K562 (cell line): ENCODE results near the gene CDKL5. TPM values are rescaled to one million over a fixed set of nuclear protein-coding genes. Genes with fewer than 3 reads are reported as not detected.
A peak's percentile ranks its signal among the peaks of the same experiment; 100 is the strongest.

ENCODE experiments used
- ARID2 ChIP-seq: fragments of 450-650 bp; IDR thresholded peaks from 2 replicates; pipeline ENCODE4 v1.6.1; 2017; ENCODE audit warnings: antibody characterized with exemption, mild to moderate bottlenecking
- CHD2 ChIP-seq: IDR thresholded peaks from 2 replicates; pipeline ENCODE4 v1.6.1; 2011; ENCODE audit warnings: low read depth, low read length
- CREB1 ChIP-seq, 2 experiments: sonication (generic) in 1 of 2; formaldehyde crosslinking in 1 of 2; IDR thresholded peaks; 2 replicates each; pipeline versions ENCODE4 v1.6.1 to v1.8.0; 2012 to 2022; ENCODE audit warnings: inconsistent platforms in 1 of 2, mild to moderate bottlenecking in 1 of 2, missing genetic modification reagents in 1 of 2, moderate library complexity in 1 of 2
- FOS ChIP-seq: IDR thresholded peaks from 3 replicates; pipeline ENCODE4 v1.6.1; 2011; ENCODE audit not compliant: insufficient read length; ENCODE audit errors: extremely low read depth
- GATAD2A ChIP-seq: fragments of 450-650 bp; IDR thresholded peaks from 2 replicates; pipeline ENCODE4 v1.6.1; 2017
- MAFF ChIP-seq: IDR thresholded peaks from 2 replicates; pipeline ENCODE4 v1.6.1; 2012; ENCODE audit warnings: low read length, improper control_type of control experiment
- MIER1 ChIP-seq: fragments of 450-650 bp; IDR thresholded peaks from 2 replicates; pipeline ENCODE4 v1.6.1; 2016; ENCODE audit warnings: antibody characterized with exemption, mild to moderate bottlenecking, low read depth
- MTA1 ChIP-seq: fragments of 450-650 bp; IDR thresholded peaks from 2 replicates; pipeline ENCODE4 v1.6.1; 2017; ENCODE audit warnings: borderline replicate concordance
- NBN ChIP-seq: fragments of 450-650 bp; IDR thresholded peaks from 2 replicates; pipeline ENCODE4 v1.6.1; 2016; ENCODE audit warnings: low read depth, mild to moderate bottlenecking
- PHF8 ChIP-seq: fragments of 200-600 bp; sonication (generic); IDR thresholded peaks from 2 replicates; pipeline ENCODE4 v1.6.1; 2012; ENCODE audit warnings: mixed run types, mild to moderate bottlenecking, inconsistent platforms, low read length, moderate library complexity, borderline replicate concordance
- POLR2AphosphoS2 ChIP-seq: IDR thresholded peaks from 2 replicates; pipeline ENCODE4 v1.6.1; 2012; ENCODE audit warnings: low read length, improper control_type of control experiment
- PRPF4 ChIP-seq: fragments of 200-400 bp; formaldehyde crosslinking; IDR thresholded peaks from one replicate; pipeline ENCODE4 v1.6.1; 2017; ENCODE audit warnings: low read length, low read depth, mild to moderate bottlenecking; ENCODE audit not compliant: insufficient read depth, poor library complexity, severe bottlenecking
- RCOR1 ChIP-seq, 2 experiments: IDR thresholded peaks; 2 replicates each; pipeline ENCODE4 v1.6.1; 2012; ENCODE audit warnings: low read depth in 2 of 2, low read length in 2 of 2, borderline replicate concordance in 1 of 2, improper control_type of control experiment in 1 of 2
- RERE ChIP-seq: sonication (generic); formaldehyde crosslinking; IDR thresholded peaks from 2 replicates; pipeline ENCODE4 v1.8.0; 2023; ENCODE audit warnings: missing genetic modification reagents, mild to moderate bottlenecking, borderline replicate concordance
- RFX1 ChIP-seq: fragments of 450-650 bp; IDR thresholded peaks from 2 replicates; pipeline ENCODE4 v1.6.1; 2016; ENCODE audit warnings: mild to moderate bottlenecking, moderate library complexity
- SAFB2 ChIP-seq: fragments of 200-400 bp; formaldehyde crosslinking; IDR thresholded peaks from 2 replicates; pipeline ENCODE4 v1.6.1; 2018; ENCODE audit warnings: borderline replicate concordance, low read length, low read depth, moderate library complexity; ENCODE audit not compliant: severe bottlenecking
- TGIF2 ChIP-seq: sonication (generic); formaldehyde crosslinking; IDR thresholded peaks from 2 replicates; pipeline ENCODE4 v1.8.1; 2022; ENCODE audit warnings: mild to moderate bottlenecking, missing genetic modification reagents, moderate library complexity
- THAP7 ChIP-seq: fragments of 250-450 bp; sonication (Bioruptor Pico); IDR thresholded peaks from 2 replicates; pipeline ENCODE4 v1.5.0; 2021
- ZFP36 ChIP-seq: fragments of 150-350 bp; IDR thresholded peaks from 2 replicates; pipeline ENCODE4 v1.6.1; 2018; ENCODE audit warnings: low read length, low read depth; ENCODE audit not compliant: partially characterized antibody
- ZKSCAN3 ChIP-seq: fragments of 250-450 bp; sonication (Bioruptor Pico); IDR thresholded peaks from 2 replicates; pipeline ENCODE4 v1.4.0; 2020
- ZNF507 ChIP-seq: conservative IDR thresholded peaks from 2 replicates; pipeline ENCODE4 v1.6.1; 2017; ENCODE audit warnings: missing genetic modification characterization, missing compliant biosample characterization
- polyA plus RNA-seq, 8 experiments: library from polyadenylated mRNA; depleted of rRNA in 4 of 8; stranded (reverse) in 5 of 8; unstranded in 3 of 8; fragments of >200 nt; fragmentation: Nextera tagmentation in 2 of 8; fragmentation: Illumina TruSeq in 1 of 8; extraction: Ambion mirVana in 2 of 8; extraction: Trizol in 1 of 8; gene quantifications; 2 replicates each; pipeline versions ENCODE4 v1.2.1 to v1.2.3, GENCODE V29; 2011 to 2014; ENCODE audit warnings: inconsistent platforms in 1 of 8, missing spikeins in 1 of 8
- total RNA-seq, 7 experiments: library from RNA; depleted of rRNA in 6 of 7; stranded (reverse); fragments of >200 nt in 6 of 7; fragmentation: Illumina TruSeq in 2 of 7; extraction: Trizol in 2 of 7; gene quantifications; 2 replicates each; pipeline versions ENCODE4 v1.2.1 to v1.2.3, GENCODE V29; 2011 to 2021; ENCODE audit warnings: low replicate concordance in 1 of 7
- TF ChIP-seq, protein P1 (sequence below), 2 experiments: fragments of 450-650 bp; IDR thresholded peaks; 2 replicates each; pipeline ENCODE4 v1.6.1; 2016

The CDKL5 gene
- total and polyA plus RNA-seq, 9 of the 15 experiments (the other 6 are each of a cell fraction or from before 2014, with no cell fraction given): under 0.01 to 0.21 (median 0.04) TPM

DNA sequence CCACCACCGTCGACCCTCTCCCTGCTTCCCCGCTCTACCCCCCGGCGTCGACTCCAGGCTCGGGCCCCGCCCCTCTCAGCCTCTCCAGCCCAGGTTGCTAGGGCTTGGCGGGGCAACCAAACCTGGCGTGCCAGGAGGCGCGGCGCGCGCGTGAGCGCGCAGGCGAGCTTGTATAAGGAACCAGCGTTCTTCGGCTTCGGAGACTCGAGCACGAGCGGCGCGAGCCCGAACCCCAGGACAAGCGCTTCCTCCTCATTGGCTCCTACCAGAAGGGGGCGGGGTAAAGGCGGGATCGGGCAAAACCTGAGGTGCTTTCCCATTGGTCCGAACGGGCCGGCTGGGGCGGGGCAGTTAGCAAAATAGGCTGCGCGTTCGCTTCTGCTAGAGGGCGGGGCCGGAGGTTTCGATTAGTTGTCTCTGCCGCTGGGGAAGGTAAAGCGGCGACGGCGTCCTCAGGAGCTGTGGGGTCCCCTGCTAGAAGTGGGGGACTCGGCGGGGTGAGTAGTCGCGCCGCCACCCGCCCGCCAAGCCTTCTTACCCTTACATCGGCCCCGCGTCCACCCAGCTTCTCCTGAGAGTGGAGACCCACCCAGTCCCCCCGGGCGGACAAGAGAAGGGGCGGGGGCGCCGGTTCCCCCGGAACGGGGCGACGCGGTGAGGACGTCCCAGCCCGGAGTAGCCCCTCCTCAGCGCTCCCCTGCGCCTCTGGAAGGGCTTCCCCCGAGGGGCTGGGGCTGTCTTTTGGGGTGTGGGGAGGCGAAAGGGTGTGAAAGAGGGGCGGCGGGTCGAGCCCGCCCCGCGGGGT is at the start of gene CDKL5 (continued):
- TF ChIP-seq NBN (no peak), PRPF4 (no peak), SAFB2 (no peak), THAP7 (no peak), TGIF2 (CRISPR knock-in tag) (no peak), FOS (peak; percentile 30), ZNF507 (tag) (no peak), CREB1 (IDR thresholded peaks at IDR 0.05) (no peak), CREB1 (CRISPR knock-in tag; IDR thresholded peaks at IDR 0.05) (no peak), RFX1 (peak; percentile 63), PHF8 (peak; percentile 26; the same call in 1 of the 2 replicates), GATAD2A (no peak), CHD2 (no peak), ZFP36 (no peak), POLR2AphosphoS2 (no peak), MIER1 (no peak), ARID2 (no peak), MTA1 (no peak), RERE (CRISPR knock-in tag) (no peak), ZKSCAN3 (CRISPR knock-in tag) (no peak), MAFF (no peak), RCOR1 (IDR thresholded peaks at IDR 0.05; ENCODE audit: borderline replicate concordance in 1 of 2, low read depth in 2 of 2, low read length in 2 of 2) (no peak)
- TF ChIP-seq, protein P1, sequence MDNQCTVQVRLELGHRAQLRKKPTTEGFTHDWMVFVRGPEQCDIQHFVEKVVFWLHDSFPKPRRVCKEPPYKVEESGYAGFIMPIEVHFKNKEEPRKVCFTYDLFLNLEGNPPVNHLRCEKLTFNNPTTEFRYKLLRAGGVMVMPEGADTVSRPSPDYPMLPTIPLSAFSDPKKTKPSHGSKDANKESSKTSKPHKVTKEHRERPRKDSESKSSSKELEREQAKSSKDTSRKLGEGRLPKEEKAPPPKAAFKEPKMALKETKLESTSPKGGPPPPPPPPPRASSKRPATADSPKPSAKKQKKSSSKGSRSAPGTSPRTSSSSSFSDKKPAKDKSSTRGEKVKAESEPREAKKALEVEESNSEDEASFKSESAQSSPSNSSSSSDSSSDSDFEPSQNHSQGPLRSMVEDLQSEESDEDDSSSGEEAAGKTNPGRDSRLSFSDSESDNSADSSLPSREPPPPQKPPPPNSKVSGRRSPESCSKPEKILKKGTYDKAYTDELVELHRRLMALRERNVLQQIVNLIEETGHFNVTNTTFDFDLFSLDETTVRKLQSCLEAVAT (IDR thresholded peaks at IDR 0.05): no peak
